HG03135 (cell line): ENCODE results near the gene VTI1B.
"Not testable (repeated sequence)": the region's sequence is repeated elsewhere in the genome, so short reads cannot be mapped to it uniquely, and the experiment has no call there.

Experiments
- ATAC-seq: cut with Tn5 transposase; IDR thresholded peaks from one replicate; pipeline ENCODE4 v1.9.1; 2021; ENCODE audit warnings: mild to moderate bottlenecking, moderate library complexity; ENCODE audit not compliant: unreplicated experiment

VTI1B gene, protein sequence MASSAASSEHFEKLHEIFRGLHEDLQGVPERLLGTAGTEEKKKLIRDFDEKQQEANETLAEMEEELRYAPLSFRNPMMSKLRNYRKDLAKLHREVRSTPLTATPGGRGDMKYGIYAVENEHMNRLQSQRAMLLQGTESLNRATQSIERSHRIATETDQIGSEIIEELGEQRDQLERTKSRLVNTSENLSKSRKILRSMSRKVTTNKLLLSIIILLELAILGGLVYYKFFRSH

DNA sequence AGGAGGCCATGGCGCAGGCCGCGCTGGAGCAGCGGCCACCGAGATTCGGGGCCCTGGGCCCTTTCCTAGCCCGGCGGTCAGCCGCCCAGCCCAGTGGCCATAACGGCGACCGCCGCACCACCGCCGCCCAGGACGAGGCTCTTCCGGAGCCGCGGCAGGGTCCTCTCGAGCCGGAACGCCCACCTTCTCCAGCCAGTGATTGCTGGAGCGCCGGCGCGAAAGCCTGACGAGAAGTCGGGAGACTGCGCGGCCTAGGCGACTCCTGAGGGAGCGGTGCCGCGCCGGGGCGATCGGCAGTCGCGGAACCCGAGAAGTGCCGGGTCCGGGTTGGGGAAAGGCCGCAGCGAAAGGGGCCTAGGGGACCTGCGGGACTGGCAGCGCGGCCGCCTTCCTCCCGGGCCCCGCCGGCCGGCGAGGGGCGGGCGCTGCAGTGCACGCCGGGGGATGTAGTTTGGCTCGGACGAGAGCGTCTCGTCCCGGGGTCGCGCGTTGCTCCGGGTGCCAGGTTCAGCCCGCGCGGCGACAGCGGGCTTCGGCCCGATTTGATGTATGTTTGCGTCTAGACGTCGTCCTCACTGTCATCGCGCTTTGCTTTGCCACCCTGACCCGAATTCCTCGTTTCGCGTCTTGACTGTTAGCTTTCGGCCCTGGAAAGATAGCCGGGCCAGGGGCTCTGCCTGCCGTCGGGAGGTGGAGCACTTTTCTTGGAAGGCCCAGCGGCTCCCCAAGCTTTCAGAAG is at the start of gene VTI1B:
VTI1B (minus strand) TSS at position 153 of the 739 bp plus-strand sequence; CDS start at position 10, 143 bp downstream.
- peak; percentile 94 for ATAC-seq

DNA sequence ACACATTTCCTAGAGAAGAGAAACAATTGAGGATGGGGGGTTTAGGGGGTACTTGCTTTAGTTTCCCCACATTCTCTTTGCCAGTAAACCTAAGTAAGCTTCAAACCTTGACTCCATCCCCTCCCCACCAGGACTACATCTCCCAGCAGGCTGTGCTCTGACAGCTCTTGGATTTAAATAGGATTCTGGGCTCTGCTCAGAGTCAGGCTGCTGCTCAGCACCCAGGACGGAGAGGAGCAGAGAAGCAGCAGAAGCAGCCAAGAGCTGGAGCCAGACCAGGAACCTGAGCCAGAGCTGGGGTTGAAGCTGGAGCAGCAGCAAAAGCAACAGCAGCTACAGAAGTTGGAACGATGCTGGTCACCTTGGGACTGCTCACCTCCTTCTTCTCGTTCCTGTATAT is 47.9 kb upstream of the VTI1B start:
- ATAC-seq: no peak

DNA sequence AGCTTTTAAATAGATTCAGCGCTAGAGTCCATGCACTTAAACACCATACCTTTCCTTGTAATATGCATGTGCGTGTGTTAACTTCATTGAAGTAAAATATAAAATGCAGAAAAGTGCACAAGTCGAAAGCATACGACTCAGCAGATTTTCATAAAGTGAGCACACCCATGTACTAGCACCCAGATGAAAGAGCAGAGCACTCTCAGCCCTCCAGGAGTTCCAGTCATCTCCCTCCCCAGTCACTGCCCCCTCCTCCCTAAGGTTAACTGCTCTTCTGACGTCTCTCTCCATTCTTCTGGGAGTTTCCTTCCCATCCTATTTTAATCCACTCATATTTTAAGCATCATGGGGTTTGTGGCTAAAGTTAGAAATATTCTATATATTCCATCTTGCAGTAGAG is 47.4 kb upstream of the VTI1B start:
- no peak for ATAC-seq

DNA sequence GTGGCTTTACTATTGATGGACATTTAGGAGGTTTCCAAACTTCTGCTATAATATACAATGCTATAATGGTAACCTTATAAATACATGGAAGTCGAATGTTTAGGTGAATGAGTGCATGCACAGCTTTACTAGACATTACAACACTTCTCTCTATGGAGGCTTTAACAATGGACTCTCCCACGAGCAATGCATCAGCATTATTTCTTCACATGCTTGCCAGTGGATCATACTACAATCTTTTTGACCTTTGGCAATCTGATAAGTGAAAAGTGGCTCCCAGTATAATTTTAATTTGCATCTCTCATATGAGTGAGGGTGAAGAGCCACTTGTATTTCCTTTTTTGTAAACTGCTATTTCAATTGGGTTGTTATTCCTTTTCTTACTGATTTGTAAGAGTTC is 45.4 kb upstream of the VTI1B start:
- no peak for ATAC-seq

DNA sequence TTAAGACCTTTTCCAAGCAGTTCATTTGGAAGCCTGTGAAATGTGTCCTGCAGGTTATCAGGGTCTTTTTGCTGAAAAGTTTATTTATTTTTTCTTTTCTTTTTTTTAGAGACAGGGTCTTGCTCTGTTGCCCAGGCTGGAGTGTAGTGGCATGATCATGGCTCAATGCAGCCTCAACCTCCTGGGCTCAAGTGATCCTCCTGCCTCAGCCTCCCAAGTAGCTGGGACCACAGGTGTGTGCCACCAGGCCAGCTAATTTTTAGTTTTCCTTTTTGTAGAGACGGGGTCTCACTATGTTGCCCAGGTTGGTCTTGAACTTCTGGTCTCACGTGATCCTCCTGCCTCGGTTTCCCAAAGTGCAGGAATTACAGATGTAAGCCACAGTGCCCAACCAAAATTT is 45.0 kb upstream of the VTI1B start:
- ATAC-seq: not testable (repeated sequence)

DNA sequence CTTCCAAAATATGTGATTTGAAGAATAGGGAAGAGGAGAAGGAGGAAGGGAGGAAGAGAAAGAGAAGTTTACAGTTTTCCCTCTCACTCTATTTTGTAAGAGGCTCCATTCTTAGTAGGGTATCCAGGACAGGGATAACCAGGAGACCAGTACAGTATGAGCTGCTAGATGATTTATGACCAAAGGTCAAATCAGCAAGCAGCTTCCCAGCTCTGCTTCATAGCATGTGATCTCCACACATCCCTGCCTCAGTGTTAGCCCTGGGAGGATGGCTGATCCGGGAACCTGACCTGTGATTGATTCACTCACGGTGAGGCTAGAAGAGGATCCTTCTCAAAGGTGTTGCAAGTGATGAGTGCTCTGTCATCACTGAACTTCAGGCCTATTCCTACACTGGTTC is 43.8 kb upstream of the VTI1B start:
- ATAC-seq: no peak

DNA sequence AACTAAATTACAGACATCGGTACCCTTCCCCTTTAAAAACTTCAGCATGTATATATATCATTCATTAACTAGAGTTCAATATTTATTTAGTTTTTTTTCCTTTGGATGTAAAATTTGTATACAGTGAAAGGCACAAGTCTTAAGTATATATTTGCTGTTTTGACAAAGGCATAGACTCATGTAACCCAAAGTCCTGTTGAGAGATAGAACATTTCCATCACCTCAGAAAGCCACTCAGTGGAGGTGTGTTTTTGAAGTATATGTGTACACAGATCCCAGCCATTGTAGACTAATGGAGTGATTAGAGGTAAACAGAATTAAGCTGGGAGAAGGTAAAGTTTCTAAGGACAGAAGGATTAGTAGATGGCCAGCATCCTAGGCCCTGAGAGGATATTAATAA is 42.6 kb upstream of the VTI1B start:
- ATAC-seq: no peak

DNA sequence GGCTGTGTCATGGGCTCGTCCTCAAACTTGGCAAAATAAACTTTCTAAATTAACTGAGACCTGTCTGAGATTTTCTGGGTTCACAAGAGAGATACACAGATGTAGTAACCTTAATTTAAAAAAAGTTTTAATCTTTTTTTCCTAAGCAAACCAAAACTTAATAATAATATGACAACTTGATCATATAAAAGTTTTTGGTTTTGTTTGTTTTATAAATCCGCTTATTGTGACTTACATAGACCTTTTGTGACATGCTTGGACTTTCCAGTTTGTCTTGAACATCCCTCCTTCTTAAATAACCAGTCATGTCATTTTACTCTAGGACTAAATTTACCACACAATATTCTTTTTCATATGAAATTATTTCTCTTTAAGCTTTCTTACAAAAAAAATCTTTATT is 35.8 kb upstream of the VTI1B start:
- ATAC-seq: no peak

DNA sequence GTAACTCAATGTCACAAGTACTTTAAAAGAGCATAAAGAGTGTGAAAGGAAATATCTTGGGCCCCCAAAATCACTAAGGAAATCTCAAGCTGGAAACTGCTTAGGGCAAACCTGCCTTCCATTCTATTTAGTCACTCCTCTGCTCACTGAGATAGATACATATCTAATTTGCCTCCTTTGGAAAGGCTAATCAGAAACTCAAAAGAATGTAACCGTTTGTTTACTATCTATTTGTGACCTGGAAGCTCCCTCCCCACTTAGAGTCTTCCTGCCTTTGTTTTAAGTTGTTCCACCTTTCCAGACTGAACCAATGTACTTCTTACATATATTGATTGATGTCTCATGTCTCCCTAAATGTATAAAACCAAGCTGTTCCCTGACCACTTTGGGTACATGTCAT is 35.4 kb upstream of the VTI1B start:
- ATAC-seq: not testable (repeated sequence)

DNA sequence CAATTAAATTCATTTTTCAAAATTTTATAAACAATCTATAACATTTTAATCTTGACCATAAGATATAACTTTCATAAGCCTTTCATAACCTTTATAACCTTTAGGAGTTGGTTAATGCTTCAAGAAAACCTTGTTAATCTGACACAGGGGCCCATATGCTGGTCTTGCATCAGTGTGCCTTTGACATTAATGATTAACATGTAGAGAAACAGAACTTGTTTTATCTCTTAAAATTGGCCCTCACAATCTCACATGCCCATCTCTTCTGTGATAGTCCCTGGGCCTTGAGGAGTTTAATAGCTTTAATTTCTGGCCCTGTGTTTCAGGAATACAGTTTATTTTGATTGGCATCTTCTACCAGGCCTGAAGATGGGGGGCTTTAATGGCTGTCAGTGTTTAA is 34.9 kb upstream of the VTI1B start:
- not testable (repeated sequence) for ATAC-seq

DNA sequence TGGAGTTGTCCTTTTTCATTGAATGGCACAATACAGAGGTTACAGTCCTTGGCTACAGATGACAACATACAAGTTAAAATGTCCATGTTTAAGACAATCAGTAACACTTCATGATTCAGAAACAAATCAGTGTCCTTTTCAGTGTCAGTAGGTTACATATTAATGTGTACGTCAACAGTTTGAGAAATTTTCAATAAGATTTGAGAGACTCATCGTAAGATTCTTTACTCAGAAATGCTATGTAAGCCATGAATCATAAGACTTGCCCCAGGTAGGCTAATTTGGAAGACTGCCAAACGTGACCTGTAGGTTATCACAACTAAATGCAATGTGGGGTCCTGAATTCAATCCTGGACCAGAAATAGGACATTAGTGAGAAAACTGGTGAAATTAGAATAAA is 30.8 kb upstream of the VTI1B start:
- ATAC-seq: no peak

DNA sequence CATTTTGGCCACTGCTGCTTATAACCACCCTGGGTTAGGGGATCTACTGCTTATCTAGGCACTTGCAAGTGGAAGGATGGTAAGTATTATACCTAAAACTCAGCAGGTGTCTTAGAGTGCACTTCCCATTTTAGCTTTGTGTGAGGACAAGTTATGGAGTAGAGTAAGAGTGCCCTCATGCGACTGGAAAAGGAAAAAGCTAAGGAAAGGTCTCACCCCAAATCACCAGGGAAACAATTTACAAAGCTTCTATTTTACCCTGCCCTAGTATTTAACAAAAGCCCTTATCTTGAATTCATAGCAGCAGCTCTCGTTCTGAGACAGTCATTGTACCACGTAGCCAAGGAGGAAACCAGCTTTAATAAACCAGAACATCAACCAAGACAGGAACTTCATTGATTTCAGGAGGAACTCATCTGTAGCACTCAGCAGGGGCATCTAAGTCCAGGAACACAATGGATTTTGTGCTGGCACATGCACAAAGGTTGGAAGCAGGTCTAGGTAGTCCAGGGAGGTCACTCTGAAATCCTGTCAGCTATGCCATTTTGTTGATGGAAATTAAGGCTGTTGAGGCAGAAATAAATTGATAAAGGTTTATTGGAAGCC is 30.2 kb upstream of the VTI1B start:
- ATAC-seq: no peak

DNA sequence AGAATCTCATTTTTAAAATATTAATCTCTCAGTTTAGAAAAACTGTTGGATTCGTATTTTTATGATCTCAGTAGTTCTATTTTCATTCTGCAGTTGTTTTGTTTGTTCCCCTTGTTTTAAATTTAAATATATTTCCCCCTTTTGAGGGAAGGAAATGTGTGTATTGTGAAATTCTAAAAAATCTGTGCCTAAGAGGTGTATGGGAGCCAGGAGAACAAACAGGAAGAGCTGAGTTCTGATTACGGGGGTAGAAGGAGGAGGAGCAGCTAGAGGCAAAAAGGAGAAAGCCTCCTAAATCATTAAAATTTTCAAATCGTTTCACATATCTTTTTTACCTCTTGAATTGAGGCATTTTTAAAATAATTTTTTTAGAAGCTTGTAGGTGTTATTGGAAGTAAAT is 29.6 kb upstream of the VTI1B start:
- no peak for ATAC-seq

DNA sequence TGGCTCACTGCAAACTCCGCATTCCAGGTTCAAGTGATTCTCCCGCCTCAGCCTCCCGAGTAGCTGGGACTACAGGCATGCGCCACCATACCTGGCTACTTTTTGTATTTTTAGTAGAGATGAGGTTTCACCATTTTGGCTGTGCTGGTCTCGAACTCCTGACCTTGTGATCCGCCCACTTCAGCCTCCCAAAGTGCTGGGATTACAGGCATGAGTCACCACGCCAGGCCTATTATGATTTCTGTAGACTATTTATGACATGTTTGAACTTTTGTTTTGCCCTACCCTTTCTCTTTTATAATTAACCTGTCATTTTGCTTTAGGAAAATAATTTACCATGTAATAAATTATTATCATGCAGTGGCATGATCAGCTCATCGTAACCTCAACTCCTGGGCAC is 27.1 kb upstream of the VTI1B start, which contains the start of gene RDH12:
RDH12 (plus strand) TSS at position 395 of the 400 bp plus-strand sequence. CDS start 20,757 bp downstream, outside the sequence.
- not testable (repeated sequence) for ATAC-seq

DNA sequence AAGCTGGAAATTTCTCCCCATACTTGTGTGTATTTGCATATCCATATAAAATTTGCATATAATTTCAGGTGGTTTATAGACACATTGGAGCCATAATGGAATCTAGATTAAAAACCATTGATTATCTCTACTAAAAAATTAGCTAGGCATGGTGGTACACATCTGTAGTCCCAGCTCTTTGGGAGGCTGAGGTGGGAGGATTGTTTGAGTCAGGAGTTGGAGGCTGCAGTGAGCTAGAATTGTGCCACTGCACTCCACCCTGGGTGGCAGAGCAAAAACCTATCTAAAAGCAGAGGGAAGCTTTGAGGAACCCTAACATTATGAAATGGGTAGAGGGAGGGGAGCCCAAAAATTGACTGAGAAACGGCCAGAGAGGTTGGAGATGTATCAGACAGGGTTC is 23.7 kb upstream of the VTI1B start:
- ATAC-seq: no peak

DNA sequence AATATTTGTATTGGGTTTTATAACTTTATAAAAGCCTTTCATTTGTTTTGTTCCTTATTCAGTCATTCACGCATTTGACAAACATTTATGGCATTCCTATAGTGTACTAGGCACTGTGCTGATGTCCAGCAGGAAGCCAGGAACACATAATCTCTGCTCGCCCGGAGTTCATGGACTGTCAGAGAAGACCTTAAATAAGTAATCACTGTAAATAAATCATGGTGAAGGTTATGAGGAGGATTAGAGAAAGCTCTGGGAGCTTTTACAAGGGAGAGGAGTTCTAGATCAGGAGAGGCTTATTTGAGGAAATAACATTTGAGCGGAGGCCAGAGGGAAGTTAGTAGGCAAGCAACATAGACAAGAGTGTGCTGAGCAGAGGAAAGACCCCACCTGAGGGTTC is 22.6 kb upstream of the VTI1B start:
- no peak for ATAC-seq

DNA sequence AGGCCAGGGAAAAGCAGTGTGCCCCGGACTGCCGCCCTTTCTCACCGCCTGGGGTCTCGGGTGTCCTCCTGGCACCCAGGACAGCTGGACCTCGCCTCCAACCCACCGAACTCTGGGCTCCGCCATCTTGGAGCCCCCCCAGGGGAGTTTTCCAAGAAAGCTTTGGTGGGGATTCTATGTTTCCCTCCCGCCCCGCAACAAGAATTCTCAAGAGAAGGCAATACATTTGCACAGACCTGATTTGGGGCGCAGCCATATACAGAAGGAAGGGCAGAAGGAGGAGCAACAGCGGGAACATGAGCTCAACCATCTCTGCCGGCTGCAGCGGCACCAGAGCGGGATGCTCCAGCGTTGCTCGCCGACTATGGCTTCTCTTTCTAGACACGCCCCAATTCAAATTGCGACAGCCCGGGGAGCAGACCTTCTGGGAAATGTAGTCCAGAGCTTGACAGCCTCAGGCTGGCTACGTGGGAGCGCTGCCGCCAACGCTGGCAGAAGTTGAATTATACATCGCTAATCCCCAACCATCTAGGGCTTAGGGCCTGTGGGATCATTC is 21.0 kb upstream of the VTI1B start, which contains the start of gene RDH11:
RDH11 (minus strand) TSS at position 371 of the 556 bp plus-strand sequence; CDS start at position 310, 61 bp downstream.
- ATAC-seq: peak; percentile 83

DNA sequence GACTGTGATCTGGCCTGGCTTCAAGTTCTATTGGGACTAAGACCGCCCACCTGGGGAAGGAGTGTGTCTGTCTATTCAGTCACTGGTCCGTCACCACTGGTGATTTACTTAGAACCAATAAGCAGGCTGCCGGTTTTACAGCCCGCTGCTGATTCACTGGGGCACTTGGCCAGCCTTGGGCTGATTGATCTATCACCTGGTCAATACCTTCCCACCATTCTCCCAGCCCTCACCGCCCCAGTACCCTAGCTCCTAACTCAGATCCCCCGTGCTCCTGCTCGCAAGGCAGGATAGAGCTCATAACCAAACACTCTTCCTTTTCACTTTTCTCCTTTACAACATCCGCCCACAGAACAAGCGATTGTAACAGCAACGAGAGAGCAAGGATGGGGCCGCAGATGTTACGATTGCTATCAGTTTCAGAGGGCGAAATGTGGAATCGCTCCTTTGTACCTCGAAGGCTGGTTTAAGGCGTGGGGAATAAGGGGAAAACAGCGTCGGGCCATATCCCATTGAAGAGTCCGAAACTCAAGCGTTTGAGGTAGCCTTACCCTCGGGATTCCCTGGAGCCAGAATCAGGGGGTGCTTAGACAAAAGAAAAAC is 20.5 kb upstream of the VTI1B start:
- peak; percentile 83 for ATAC-seq

DNA sequence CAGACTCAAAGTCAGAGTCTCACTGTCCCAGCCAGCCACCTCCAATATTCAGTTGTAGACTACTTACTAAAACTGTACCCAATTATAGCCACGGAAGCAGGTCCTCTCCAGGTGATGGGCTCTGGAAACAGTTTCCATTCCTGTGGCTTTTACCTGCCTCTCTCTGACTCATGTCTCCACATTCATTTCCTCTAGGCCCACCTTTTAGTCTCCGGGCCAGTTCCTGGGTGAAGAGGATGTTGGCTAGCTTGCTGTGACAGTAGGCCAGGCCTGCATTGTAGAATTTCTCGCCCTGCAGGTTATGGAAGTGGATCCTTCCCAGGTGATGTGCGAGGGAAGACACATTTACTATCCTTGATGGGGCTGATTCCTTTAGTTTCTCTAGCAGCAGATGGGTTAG is 15.6 kb upstream of the VTI1B start:
- ATAC-seq: no peak

DNA sequence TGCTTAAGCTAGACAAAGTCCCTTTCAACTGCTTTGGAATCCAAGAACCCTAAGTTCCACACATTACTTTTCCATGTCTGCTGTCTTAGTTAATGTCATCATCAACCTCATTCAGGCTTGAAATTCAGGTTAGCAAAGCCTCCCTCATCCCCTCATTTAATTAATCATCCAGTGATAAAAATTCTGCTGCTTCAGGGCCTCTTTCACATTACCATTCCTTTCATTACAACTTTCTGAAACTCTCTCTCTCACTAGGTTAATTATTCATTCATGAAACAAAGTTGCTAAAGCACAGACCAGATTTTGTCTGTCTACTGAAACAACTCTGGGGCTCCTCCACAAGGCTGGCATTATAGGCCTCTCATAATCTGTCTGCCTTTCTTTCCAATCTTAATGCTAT is 9.4 kb upstream of the VTI1B start:
- no peak for ATAC-seq

DNA sequence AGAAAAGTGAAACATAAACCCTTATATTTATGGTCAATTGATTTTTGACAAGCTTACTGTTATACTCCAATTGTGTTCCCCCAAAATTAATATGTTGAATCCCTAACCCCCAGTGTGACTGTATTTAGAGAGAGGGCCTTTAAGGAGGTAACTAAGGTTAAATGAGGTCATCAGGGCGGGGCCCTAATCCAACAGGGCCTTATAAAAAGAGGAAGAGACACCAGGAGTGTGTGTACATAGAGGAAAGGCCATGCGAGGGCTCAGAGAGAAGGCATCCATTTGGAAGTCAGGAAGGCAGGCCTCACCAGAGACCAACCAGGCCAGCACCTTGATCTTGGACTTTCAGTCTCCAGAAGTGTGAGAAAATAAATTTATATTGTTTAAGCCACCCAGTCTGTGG is 6.5 kb upstream of the VTI1B start:
- no peak for ATAC-seq
